Stimulated activated CD4-positive, alpha-beta T cell treated with anti-CD3 and anti-CD28 coated beads, Interleukin-15, amount 100 ng/mL, for 1 hour (primary cell): Measurements from ENCODE around the gene LPAR2.

ENCODE experiments used
- DNase-seq, 2 donors: peaks; one replicate each; pipeline ENCODE4 v3.0.0-alpha.2; 2020; ENCODE audit warnings: low read depth in 1 of 2, low spot score in 1 of 2

The LPAR2 gene

DNA sequence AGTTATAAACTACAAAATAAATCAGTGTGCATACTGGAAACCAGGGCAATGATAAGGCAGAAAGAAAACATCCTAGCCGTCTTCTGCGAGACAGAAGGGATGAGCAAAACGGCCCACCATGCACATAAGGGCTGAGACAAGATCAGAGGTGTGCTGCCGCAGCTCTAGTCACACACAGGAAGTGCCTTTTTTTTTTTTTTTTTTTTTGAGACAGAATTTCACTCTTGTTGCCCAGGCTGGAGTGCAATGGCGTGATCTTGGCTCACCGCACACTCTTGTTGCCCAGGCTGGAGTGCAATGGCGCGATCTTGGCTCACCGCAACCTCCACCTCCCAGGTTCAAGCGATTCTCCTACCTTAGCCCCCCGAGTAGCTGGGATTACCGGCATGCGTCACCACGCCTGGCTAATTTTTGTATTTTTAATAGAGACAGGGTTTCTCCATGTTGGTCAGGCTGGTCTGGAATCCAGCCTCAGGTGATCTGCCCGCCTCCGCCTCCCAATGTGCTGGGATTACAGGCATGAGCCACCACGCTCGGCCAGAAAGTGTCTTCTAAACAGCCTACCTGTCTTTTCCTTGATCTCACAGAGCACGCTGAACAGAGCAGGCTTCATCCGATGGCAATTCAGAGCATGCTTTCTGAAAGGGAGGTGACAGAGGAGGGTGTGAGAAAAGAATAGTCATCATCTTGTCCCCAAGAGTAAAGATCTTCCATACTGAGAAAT lies 29.1 kb downstream of the LPAR2 start:
- peak in 1 of 2 donors; percentile 39 for DNase-seq

DNA sequence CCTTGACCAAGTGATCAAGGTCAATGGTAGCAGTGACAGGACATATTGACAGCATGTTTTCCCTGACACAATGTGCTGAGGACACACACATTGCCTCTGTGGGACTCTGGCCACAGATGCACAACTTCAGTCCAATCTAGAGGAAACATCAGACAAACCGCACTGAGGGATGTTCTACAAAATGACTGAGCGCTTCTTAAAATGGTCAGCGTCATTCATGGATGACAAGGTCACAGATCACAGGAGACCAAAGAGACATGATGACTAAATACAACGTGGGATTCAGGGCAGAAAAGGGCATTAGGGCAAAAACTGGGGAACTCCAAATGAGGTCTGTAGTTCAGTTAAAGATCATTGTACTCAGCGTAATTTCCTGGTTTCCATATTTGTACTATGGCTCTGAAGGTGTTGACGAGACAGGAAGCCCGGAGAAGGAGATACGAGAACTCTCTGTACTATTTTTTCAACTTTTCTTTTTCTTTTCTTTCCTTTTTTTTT lies 30.2 kb downstream of the LPAR2 start:
- peak in 1 of 2 donors; percentile 26 for DNase-seq

- DNase-seq: no peak
Measured at GRCh38 chr19:19595171-19595701, 32.8 kb downstream of the LPAR2 start.

GRCh38 chr19:19594381-19594780 lies 33.6 kb downstream of the LPAR2 start:
- no peak for DNase-seq

- no peak for DNase-seq
Measured at GRCh38 chr19:19592690-19593089, 35.3 kb downstream of the LPAR2 start.

DNA sequence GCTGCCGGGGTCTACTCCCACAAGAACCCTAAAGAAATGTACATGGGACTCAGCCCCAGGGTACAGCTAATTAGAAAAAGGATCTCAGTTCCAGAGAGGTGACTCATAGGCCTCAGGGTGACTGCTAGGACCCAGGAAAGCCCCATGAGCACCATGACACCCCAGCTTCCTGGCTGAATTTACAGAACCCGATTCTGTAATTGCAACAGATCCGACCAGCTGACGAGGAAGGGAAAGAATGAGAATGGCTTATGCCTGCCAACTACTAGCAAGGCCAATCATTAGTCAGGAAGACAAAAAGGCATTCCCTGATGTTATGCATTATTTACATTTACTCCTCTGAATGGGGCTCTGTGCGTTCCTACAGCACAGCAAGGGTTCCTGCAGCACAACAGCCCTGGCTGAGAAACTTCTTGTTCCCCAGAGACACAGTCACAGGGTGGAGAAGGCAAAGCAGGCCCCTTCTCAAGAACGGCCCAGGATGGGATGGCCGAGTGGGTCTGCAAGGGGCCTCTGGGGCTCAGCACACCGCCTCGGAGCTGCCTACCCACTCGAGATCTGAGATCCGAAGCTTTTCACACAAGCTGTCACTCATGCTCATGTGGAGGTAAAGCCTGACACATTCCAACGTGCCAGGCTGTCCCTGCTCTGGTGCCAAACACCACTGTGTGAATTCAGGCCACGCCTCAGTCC lies 36.7 kb downstream of the LPAR2 start:
- DNase-seq: peak; percentile 29 to 42

DNA sequence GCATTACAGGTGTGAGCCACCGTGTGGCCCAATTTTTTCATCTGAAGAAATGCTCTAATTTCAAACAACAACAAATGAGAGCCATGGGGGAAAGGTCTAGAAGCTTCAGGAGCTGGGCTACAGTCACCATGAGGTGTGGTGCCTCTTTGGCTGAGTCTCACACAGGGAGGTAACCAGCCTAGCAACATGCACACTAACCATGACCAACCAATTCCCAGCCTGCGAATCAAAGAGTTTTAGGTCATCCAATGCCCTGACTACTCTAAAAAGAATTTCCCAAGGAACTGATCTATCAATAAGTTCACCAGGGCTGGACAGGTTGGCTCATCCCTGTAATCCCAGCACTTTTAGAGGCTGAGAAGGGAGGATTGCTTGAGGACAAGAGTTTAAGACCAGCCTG lies 39.5 kb downstream of the LPAR2 start:
- no peak for DNase-seq

DNA sequence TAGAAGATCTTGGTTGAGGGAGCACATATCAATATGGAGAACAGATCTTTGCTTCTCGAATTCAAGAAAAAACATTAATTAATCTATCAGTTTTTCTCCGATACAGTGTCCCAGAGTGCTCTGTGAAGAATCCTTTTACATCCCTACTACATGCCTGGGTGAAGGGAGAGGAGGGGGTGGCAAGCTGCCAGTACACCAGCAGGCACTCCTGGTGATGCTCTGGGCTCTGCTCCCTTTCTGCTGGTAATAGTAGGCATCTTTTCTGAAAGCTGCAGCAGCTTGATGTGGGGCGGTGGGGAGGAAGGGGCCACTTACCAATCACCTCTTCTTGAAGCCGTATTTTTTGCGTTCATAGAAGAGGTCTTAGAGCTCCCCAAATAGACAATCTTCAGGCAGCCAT lies 40.2 kb downstream of the LPAR2 start:
- DNase-seq: no peak

- no peak for DNase-seq
Measured at GRCh38 chr19:19584356-19584755, 43.7 kb downstream of the LPAR2 start.

- no peak for DNase-seq
Measured at GRCh38 chr19:19582471-19582870, 45.5 kb downstream of the LPAR2 start.

DNA sequence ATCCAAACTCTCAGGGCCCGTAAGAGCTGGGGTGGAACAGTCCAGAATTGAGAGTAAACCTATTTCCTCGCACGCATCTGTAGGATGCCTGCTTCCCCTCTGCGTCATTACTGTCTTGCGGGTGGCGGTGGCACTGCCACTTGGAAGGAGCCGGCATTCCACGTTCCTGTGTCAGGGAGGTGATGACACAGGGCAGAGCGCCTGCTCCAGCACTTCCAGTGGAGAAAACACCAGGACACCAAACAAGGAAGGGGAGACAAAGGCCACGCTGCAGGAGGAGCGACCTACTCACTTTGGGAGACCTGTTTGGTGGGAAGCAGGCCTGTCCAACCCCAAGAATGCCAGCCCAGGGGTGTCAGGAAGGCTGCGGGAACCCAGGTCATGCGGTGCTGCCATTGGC lies 46.6 kb downstream of the LPAR2 start:
- no peak for DNase-seq

DNA sequence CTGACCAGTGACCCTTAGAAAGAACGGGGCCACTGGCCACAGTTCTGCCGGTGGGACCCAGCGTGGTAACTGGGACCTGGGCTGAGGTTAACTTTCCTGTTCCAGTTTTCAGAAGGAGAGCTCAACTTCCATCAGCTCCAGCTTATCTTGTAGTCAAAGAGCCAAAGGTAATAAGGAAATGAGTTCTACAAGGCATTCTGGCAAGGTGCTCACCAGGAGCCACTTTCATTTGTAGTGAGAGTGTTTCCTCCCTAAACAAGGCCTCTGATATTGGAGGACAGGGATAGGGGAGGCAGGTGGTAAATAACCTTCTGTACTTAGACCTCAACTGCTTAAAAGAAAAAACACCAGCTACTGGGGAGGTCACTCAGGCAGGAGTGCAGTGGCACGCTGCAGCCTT lies 47.6 kb downstream of the LPAR2 start:
- DNase-seq: no peak

GRCh38 chr19:19579533-19580361 lies 48.3 kb downstream of the LPAR2 start:
- DNase-seq: no peak

- DNase-seq: no peak
Measured at GRCh38 chr19:19578252-19578651, 49.8 kb downstream of the LPAR2 start.

- no peak for DNase-seq
Measured at GRCh38 chr19:19575411-19575810, 52.6 kb downstream of the LPAR2 start.
